Brain microvascular endothelial cell (primary cell): ENCODE measurements around the gene NOX5.

Experiments used
- DNase-seq: peaks from one replicate; pipeline ENCODE4 v3.0.0-alpha.2; 2020
- H3K27ac ChIP-seq: fragments of 250-450 bp; sonication (Bioruptor Pico); 2 replicates; pipeline ENCODE4 v1.5.1; 2020; ENCODE audit warnings: mild to moderate bottlenecking, moderate library complexity
- H3K27me3 ChIP-seq: fragments of 250-450 bp; sonication (Bioruptor Pico); replicated peaks from 2 replicates; pipeline ENCODE4 v1.5.1; 2020; ENCODE audit warnings: mild to moderate bottlenecking
- H3K36me3 ChIP-seq: fragments of 250-450 bp; sonication (Bioruptor Pico); replicated peaks from 2 replicates; pipeline ENCODE4 v1.5.1; 2020; ENCODE audit warnings: mild to moderate bottlenecking
- H3K4me3 ChIP-seq: 2 replicates; pipeline ENCODE4 v1.5.1; 2011; ENCODE audit warnings: low read depth, mild to moderate bottlenecking, control low read depth, low read length, moderate library complexity
- CTCF ChIP-seq: IDR thresholded peaks from 2 replicates; pipeline ENCODE4 v1.5.1; 2011; ENCODE audit warnings: low read depth, mild to moderate bottlenecking, moderate library complexity, low read length, control low read depth, inconsistent platforms; ENCODE audit errors: missing control alignments
- in situ Hi-C: cut with HindIII; loops from 2 replicates; pipeline ENCODE4 v1.10.0; 2017; ENCODE audit warnings: low sequenced_read_pairs, low pct_ligation_motif_present

NOX5 gene

GRCh38 chr15:69094124-69094921 is 79.8 kb downstream of the NOX5 start:
- DNase-seq, result no peak
- Histone ChIP-seq H3K4me3 (no peak overlapping the region), H3K27me3 (no peaks in the 10 kb centered on the region), H3K36me3 (no peaks in the 10 kb centered on the region), H3K27ac (no peak overlapping the region)
- in situ Hi-C loops, result no loop called here
- no peak for TF ChIP-seq CTCF

- no peak overlapping the region for H3K4me3 ChIP-seq
- H3K27ac ChIP-seq, result no peak overlapping the region
- in situ Hi-C loops, result no loop called here
These were observed 80.8 kb downstream of the NOX5 start for GRCh38 chr15:69095274-69095673.

GRCh38 chr15:69096196-69096595 is 81.7 kb downstream of the NOX5 start:
- TF ChIP-seq CTCF, result no peak
- H3K27ac ChIP-seq, result no peak overlapping the region
- in situ Hi-C loops, result no loop called here
- H3K36me3 ChIP-seq, result no peaks in the 10 kb centered on the region
- no peak overlapping the region for H3K4me3 ChIP-seq
- H3K27me3 ChIP-seq, result no peaks in the 10 kb centered on the region
- no peak for DNase-seq

More at GRCh38 chr15:69095274-69095673, 80.8 kb downstream of the NOX5 start:
- Histone ChIP-seq H3K27me3 (no peaks in the 10 kb centered on the region), H3K36me3 (no peaks in the 10 kb centered on the region)
- TF ChIP-seq CTCF, result no peak
- no peak for DNase-seq

GRCh38 chr15:69096626-69097025 is 82.1 kb downstream of the NOX5 start:
- no peaks in the 10 kb centered on the region for H3K27me3 ChIP-seq
- H3K27ac ChIP-seq, result no peak overlapping the region
- no peak for TF ChIP-seq CTCF
- no peak overlapping the region for H3K4me3 ChIP-seq
- no peaks in the 10 kb centered on the region for H3K36me3 ChIP-seq
- in situ Hi-C loops, result no loop called here
- no peak for DNase-seq

- no peak for TF ChIP-seq CTCF
- no peak overlapping the region for H3K4me3 ChIP-seq
- H3K27me3 ChIP-seq, result no peaks in the 10 kb centered on the region
- H3K36me3 ChIP-seq, result no peaks in the 10 kb centered on the region
- H3K27ac ChIP-seq, result no peak overlapping the region
- no peak for DNase-seq
- in situ Hi-C loops, result no loop called here
These were observed 84.3 kb downstream of the NOX5 start for GRCh38 chr15:69098771-69099170.

GRCh38 chr15:69099941-69100340 is 85.4 kb downstream of the NOX5 start:
- H3K27ac ChIP-seq, result no peak overlapping the region
- H3K27me3 ChIP-seq, result no peaks in the 10 kb centered on the region
- DNase-seq, result no peak
- in situ Hi-C loops, result no loop called here
- no peak for TF ChIP-seq CTCF
- no peak overlapping the region for H3K4me3 ChIP-seq
- H3K36me3 ChIP-seq, result no peaks in the 10 kb centered on the region
